Stomach (tissue), 4 donors: Measurements from ENCODE around the gene ZNF70.

Experiments used
- CTCF ChIP-seq, 7 experiments: fragments of 450-650 bp in 4 of 7; fragments of 200-600 bp in 3 of 7; sonication (generic) in 3 of 7; IDR thresholded peaks; one replicate each; pipeline ENCODE4 v1.5.1; 2016 to 2019; ENCODE audit warnings: antibody characterized with exemption in 7 of 7, control low read depth in 2 of 7, mild to moderate bottlenecking in 1 of 7
- POLR2A ChIP-seq, 4 donors: fragments of 450-650 bp; IDR thresholded peaks; one replicate each; pipeline ENCODE4 v1.6.1; 2016; ENCODE audit warnings: antibody characterized with exemption in 4 of 4, control low read depth in 2 of 4, mild to moderate bottlenecking in 1 of 4, moderate library complexity in 1 of 4
- POLR2AphosphoS5 ChIP-seq, 3 donors: sonication (generic); formaldehyde crosslinking; IDR thresholded peaks; one replicate each; pipeline ENCODE4 v1.6.1; 2016; ENCODE audit warnings: antibody characterized with exemption in 3 of 3

- TF ChIP-seq POLR2AphosphoS5 (IDR thresholded peaks at IDR 0.05) = no peak
- TF ChIP-seq CTCF (IDR thresholded peaks at IDR 0.05) = no peak
- TF ChIP-seq POLR2A (IDR thresholded peaks at IDR 0.05) = no peak
Measured at GRCh38 chr22:23752750-23753149, 1.8 kb upstream of the ZNF70 start.
